ENCODE measurements around the gene CAMSAP3.

CAMSAP3 gene

GRCh38 chr19:7632340-7633203 lies 36.9 kb downstream of the CAMSAP3 start:
- Histone ChIP-seq H3K4me3 (ENCODE audit: low read depth, low read length) (no peak overlapping the region), H3K27me3 (peaks cover 32% of the 10 kb centered on the region), H3K36me3 (no peaks in the 10 kb centered on the region; the same call in 1 of the 2 replicates), H3K9me3 (no peaks in the 10 kb centered on the region), H3K4me1 (no peaks in the 10 kb centered on the region; the same call in 1 of the 2 replicates)
- no peak for DNase-seq
- no peak for TF ChIP-seq CTCF (IDR thresholded peaks at IDR 0.05; ENCODE audit: low read depth, low read length)

- Histone ChIP-seq H3K4me1 (no peaks in the 10 kb centered on the region), H3K9me3 (no peaks in the 10 kb centered on the region), H3K4me3 (ENCODE audit: low read depth, low read length) (no peak within 1 kb of the TSS), H3K27me3 (peaks cover 40% of the 10 kb centered on the region), H3K36me3 (no peaks in the 10 kb centered on the region; the same call in 1 of the 2 replicates)
- no peak for TF ChIP-seq CTCF (IDR thresholded peaks at IDR 0.05; ENCODE audit: low read depth, low read length)
- DNase-seq = no peak
These were observed 38.0 kb downstream of the CAMSAP3 start, which contains the start of gene PCP2 for GRCh38 chr19:7633698-7634097. Gene PCP2 (minus strand): TSS chr19:7633719. CDS start chr19:7633457, 262 bp downstream.

GRCh38 chr19:7635670-7636069 lies 40.0 kb downstream of the CAMSAP3 start:
- peaks cover 44% of the 10 kb centered on the region for H3K27me3 ChIP-seq
- H3K4me1 ChIP-seq = no peaks in the 10 kb centered on the region
- H3K4me3 ChIP-seq (ENCODE audit: low read depth, low read length) = no peak overlapping the region
- no peak for DNase-seq
- no peak for TF ChIP-seq CTCF (IDR thresholded peaks at IDR 0.05; ENCODE audit: low read depth, low read length)
- no peaks in the 10 kb centered on the region for H3K9me3 ChIP-seq
- H3K36me3 ChIP-seq = no peaks in the 10 kb centered on the region; the same call in 1 of the 2 replicates

GRCh38 chr19:7636317-7636690 lies 40.6 kb downstream of the CAMSAP3 start:
- Histone ChIP-seq H3K9me3 (no peaks in the 10 kb centered on the region), H3K4me1 (no peaks in the 10 kb centered on the region), H3K27me3 (peaks cover 44% of the 10 kb centered on the region), H3K36me3 (no peaks in the 10 kb centered on the region; the same call in 1 of the 2 replicates), H3K4me3 (ENCODE audit: low read depth, low read length) (no peak overlapping the region)
- no peak for TF ChIP-seq CTCF (IDR thresholded peaks at IDR 0.05; ENCODE audit: low read depth, low read length)
- DNase-seq = no peak

GRCh38 chr19:7636691-7637373 lies 41.2 kb downstream of the CAMSAP3 start, which contains the start of gene STXBP2:
Gene STXBP2 (plus strand): TSS chr19:7637110. CDS start chr19:7637150, 40 bp downstream.
- H3K4me3 ChIP-seq (ENCODE audit: low read depth, low read length) = no peak within 1 kb of the TSS
- no peak for TF ChIP-seq CTCF (IDR thresholded peaks at IDR 0.05; ENCODE audit: low read depth, low read length)
- H3K4me1 ChIP-seq = no peaks in the 10 kb centered on the region
- H3K9me3 ChIP-seq = no peaks in the 10 kb centered on the region
- no peaks in the 10 kb centered on the region; the same call in 1 of the 2 replicates for H3K36me3 ChIP-seq
- peaks cover 44% of the 10 kb centered on the region for H3K27me3 ChIP-seq
- no peak for DNase-seq
